Left lobe of liver (tissue), 2 donors: ENCODE results near the gene ZNF827. TPM values are rescaled to one million over a fixed set of nuclear protein-coding genes. Genes with fewer than 3 reads are reported as not detected.

Source experiments
- ATAC-seq: fragments of 200-7000 bp; cut with Tn5 transposase; one replicate; pipeline ENCODE4 v1.9.1; 2020; ENCODE audit warnings: mild to moderate bottlenecking, moderate library complexity
- DNase-seq: peaks from one replicate; pipeline ENCODE4 v3.0.0-alpha.2; 2020; ENCODE audit warnings: low spot score
- total RNA-seq: library from RNA; stranded (reverse); gene quantifications from one replicate; pipeline ENCODE4 v1.2.1, GENCODE V29; 2021
- donor health status: DM: no; HTN: no; CAD: no; lungs with moderate emphysema.
- donor health status: DM: no; HTN: yes; CAD: no.

Gene ZNF827
- total RNA-seq, 1 donor from 2014 or later, result 0.81 TPM

GRCh38 chr4:145804116-145804515, 134.5 kb downstream of the ZNF827 start:
- DNase-seq (peak; percentile 58), ATAC-seq (peak; percentile 91)

- ATAC-seq, result peak; percentile 75
These were observed 139.4 kb downstream of the ZNF827 start for GRCh38 chr4:145799223-145799622.

GRCh38 chr4:145797278-145797677, 141.3 kb downstream of the ZNF827 start:
- DNase-seq (no peak), ATAC-seq (no peak)

More at GRCh38 chr4:145799223-145799622, 139.4 kb downstream of the ZNF827 start:
- DNase-seq, result no peak

- ATAC-seq (no peak), DNase-seq (no peak)
These were observed 142.3 kb downstream of the ZNF827 start for GRCh38 chr4:145796346-145796745.

GRCh38 chr4:145795521-145795920, 143.1 kb downstream of the ZNF827 start:
- DNase-seq, result no peak
- ATAC-seq, result no peak

- no peak for ATAC-seq
- DNase-seq, result no peak
These were observed 146.2 kb downstream of the ZNF827 start for GRCh38 chr4:145792429-145792828.

GRCh38 chr4:145791988-145792387, 146.6 kb downstream of the ZNF827 start:
- DNase-seq (no peak), ATAC-seq (no peak)

- ATAC-seq, result no peak
These were observed 149.9 kb downstream of the ZNF827 start for GRCh38 chr4:145788755-145789154.

GRCh38 chr4:145786830-145787229, 151.8 kb downstream of the ZNF827 start:
- ATAC-seq (no peak), DNase-seq (no peak)

More at GRCh38 chr4:145788755-145789154, 149.9 kb downstream of the ZNF827 start:
- DNase-seq, result no peak

- ATAC-seq, result peak; percentile 27
- no peak for DNase-seq
These were observed 152.4 kb downstream of the ZNF827 start for GRCh38 chr4:145786261-145786660.

GRCh38 chr4:145785391-145786008, 153.1 kb downstream of the ZNF827 start:
- DNase-seq (no peak), ATAC-seq (peak; percentile 91)

- DNase-seq, result no peak
- ATAC-seq, result no peak
These were observed 154.6 kb downstream of the ZNF827 start for GRCh38 chr4:145784036-145784435.

- ATAC-seq, result no peak
- DNase-seq, result no peak
These were observed 155.9 kb downstream of the ZNF827 start for GRCh38 chr4:145782756-145783155.

GRCh38 chr4:145781351-145781750, 157.3 kb downstream of the ZNF827 start:
- no peak for ATAC-seq
- DNase-seq, result no peak

- ATAC-seq (no peak), DNase-seq (no peak)
These were observed 159.3 kb downstream of the ZNF827 start for GRCh38 chr4:145779319-145779801.

- no peak for DNase-seq
- no peak for ATAC-seq
These were observed 162.4 kb downstream of the ZNF827 start for GRCh38 chr4:145776208-145776607.

GRCh38 chr4:145775406-145775805, 163.2 kb downstream of the ZNF827 start:
- ATAC-seq (no peak), DNase-seq (no peak)

GRCh38 chr4:145774473-145774872, 164.2 kb downstream of the ZNF827 start:
- no peak for ATAC-seq
- DNase-seq, result no peak

GRCh38 chr4:145773581-145774234, 164.9 kb downstream of the ZNF827 start:
- no peak for DNase-seq
- no peak for ATAC-seq

GRCh38 chr4:145772347-145772746, 166.3 kb downstream of the ZNF827 start:
- no peak for DNase-seq
- ATAC-seq, result no peak

- no peak for ATAC-seq
- DNase-seq, result no peak
These were observed 168.5 kb downstream of the ZNF827 start for GRCh38 chr4:145770124-145770523.

- no peak for DNase-seq
- peak; percentile 23 for ATAC-seq
These were observed 169.1 kb downstream of the ZNF827 start for GRCh38 chr4:145769450-145770037.
